NCI-H2107 (cell line): ENCODE data around the gene CXCR3.
"Not testable (repeated sequence)": the region's sequence is repeated elsewhere in the genome, so short reads cannot be mapped to it uniquely, and the experiment has no call there.

Source experiments
- DNase-seq: peaks from one replicate; lab custom pipeline; 2025; lab: John Stamatoyannopoulos, UW

The CXCR3 gene

DNA sequence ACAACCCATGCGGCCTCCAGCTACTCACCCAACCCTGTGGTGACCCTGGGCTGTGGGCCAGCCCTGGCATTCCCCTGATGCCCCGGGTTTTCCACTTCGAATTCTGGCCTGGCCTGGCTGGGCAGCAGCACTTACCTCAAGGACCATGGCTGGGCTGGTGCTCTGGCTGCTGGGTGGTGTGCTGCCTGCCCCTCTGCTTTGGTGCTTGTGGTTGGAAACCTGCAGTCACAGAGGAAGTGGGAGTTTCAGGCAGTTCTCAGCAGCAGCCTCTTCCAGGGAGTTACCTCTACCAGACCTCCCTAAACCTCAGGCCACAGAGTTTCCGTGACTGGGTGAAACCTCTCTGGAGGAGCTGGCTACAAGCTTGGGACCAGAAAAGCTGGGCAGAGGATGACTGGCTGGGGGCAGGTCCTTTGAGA, at the start of gene CXCR3:
TSS of gene CXCR3 (minus strand) at position 209 of the 419 bp plus-strand sequence. CDS start at position 147, 62 bp downstream.
- no peak for DNase-seq

DNA sequence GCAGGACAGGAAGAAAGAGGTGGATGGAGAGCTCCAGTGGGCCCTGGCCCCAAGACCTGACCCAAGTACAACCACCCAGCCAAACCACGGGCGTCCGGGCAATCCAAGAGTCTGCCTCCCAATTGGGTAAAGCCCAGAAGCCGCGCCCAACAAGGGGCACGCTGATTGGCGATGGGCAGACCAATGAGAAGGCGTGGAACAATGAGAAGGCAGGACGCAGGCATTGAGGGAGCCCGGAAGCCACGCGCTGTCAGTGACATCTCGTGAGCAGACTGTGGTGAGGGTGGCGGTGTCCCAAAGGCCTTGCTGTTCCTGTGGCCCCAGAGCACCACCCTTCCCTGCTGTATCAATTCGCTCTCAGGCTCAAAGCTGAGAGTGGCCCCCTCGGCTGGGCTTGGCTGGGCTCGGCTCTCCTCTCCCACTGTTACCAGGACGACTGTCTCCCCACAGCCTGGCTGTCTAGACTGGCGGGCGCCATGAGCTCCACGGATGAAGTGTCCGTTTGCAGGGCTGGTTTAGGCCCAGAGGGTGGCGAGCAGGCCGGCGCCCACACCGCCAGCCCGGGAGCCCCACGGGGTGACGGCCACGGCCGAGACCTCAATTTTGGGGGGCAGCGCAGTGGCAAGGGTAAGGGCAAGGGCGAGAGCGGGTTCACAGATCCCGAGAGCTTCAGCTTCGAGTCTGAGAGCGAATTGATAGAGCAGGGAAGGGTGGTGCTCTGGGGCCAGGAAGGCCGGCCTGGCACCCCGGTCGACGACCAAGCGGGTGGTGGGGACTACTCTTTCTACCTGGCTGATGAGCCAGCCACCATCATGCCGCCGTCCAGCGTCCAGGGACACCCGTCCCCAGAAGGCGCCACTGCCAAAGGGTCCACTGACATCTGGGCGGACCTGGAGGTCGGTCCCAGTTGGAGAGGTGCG, 49.3 kb upstream of the CXCR3 start, which contains the start of gene LOC101059915:
TSS of gene LOC101059915 (plus strand) at position 219 of the 920 bp plus-strand sequence.
- no peak for DNase-seq

DNA sequence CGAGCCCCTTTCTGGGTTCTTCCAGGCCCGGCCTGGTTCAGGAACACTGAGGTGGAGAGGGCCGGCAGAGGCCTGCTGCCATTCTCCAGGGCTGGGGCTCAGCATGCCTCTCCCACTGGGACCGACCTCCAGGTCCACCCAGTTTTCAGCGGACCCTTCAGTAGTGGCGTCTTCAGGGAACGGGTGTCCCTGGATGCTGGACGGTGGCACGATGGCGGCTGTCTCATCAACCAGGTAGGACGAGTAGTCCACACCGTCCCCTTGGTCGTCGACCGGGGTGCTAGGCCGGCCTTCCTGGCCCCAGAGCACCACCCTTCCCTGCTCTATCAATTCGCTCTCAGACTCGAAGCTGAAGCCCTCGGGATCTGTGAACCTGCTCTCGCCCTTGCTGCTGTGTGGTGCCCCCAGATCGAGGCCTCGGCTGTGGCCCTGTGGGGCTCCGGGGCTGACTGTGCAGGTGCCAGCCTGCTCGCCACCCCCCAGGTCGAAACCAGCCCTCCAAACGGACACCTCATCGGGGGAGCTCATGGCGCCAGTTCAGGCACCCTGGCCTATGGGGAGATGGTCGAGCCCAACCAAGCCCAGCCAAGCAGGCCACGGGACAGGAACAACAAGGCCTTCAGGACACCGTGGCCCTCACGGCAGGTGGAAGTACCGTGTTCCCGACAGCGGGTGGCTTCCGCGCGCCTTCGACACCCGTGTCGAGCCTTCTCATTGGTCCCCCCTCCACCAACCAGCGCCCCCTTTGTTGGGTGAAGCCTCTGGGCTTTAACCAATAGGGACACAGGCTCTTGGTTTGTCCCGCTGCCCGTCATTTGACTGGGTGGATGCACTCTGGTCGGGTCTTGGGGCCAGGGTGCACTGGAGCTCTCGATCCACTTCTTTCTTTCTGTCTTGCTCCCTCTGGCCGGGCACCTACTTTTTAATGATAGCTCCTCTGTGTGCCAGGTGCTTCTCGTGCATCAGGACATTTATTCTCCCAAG, 48.2 kb upstream of the CXCR3 start:
- DNase-seq = no peak

DNA sequence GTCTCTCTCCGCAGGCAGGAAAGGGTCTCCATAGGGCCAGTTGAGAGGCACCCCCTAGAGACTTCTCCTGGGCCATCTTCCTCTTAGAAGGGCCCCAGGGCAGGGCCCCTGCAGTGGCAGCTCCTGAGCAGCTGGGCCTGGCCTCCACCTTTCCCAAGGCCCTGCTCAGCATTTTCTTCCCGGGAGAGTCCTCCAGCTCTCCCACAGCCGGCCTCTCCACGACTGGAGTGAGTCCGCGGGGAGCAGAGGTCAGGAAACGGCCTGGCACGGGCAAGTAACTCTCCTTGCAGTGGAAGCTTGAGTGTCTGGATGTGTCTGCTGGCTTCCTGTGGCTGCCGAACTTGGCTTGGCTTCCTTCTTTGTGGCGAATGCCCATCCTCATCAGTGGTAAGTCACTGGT, 47.4 kb upstream of the CXCR3 start:
- DNase-seq = no peak

DNA sequence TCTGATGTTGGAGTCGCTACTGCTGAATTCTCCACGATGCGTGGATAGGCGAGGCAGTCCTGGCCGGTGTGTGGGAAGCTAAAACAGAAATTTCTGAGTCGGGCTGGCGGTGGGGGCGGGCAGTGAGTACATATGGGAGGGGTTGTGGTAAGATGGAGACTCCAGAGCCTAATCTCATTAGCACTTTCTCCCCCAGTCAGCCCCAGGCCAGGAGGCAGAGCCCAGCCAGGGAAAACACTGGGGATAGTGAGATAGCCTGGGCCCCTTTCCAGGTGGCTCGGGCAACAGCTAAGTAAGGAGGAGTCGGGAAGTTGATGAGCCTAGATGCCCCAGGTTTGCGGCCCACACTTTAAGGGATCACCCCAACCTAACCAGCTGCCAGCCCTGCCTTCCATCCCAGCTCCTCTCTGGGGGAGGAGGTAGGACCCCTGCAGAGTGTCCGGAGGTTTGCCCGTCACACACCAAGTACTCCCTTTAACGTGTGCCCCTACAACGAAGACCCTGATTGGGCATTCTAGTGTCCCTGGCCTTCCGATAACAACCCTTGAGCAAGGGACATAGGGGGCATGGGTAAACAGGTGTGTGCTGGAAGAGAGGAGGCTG, 46.7 kb upstream of the CXCR3 start:
- no peak for DNase-seq

DNA sequence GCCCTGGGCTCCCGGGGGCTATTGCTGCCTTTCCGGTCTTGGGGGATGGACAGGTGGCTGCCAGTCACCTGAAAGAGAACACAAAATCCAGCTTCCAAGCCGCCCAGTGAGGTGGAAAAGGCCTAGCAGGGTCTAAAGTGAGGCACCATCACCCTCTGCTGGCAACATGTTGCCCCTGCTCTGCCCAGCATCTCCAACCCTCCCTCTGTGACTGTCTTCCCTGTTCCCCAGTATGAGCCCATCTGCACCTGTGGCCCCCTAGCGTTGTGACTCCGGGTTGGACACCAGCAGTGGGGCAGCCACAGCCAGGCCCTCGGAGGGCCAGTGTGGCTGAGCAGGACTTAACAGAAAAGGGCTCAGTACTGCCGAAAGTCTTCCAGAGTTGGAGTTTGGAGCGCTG, 45.9 kb upstream of the CXCR3 start:
- not testable (repeated sequence) for DNase-seq

DNA sequence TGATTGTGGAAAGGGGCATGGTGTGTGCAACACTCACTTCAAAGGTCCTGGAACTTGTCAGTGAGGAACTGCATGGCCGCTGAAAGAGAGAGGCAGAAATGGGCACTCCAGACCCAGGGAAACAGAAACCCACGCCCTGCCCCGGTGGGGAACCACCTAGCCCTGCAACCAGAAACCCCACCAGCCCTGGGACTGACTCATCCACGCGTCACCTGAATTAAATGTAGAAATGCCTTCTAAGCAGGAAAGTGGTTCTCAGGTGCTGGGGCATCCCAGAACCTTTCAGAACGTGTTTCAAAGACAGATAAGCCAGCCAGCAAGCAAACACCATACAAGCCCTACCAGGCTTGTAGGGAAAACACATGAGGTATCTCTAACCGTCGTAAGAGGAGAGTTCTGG, 44.9 kb upstream of the CXCR3 start:
- DNase-seq = not testable (repeated sequence)

DNA sequence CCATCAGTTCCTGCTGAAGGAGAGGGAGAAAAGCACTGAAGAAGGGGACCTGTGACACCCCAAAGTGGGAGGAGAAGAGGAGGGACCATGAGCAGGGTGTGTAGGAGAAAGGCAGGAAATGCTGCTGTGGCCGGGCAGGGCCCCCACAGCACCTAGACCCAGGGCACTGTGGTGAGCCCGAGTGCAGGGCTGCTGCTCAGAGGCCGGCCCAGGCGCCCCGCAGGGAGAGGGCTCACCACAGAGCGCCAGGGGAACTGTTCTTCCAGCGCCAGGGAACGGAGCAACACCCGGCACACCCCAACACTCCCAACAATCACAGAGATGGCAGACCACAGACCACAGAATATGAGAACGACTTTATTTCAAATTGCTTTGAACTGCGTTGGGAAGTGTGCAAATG, 44.3 kb upstream of the CXCR3 start:
- not testable (repeated sequence) for DNase-seq

DNA sequence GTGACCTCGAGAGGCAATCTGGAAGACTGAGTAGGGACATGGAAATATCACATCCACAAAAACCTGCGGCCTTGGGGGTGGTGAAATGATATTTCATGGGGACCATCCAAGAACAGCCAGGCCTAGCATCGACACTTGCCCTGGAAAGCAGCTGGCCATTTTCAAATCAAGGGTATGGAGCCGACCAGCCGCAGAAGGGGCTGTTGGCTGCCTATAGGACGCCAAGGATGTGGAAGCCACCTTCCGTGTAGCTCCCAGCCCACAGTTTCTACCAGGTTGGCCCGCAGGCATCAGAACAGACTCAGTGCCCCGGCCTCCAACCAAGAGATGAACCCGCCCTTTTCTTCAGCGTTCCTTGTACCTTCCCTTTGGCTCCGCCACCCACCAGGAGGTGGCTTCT, 43.6 kb upstream of the CXCR3 start:
- no peak for DNase-seq

DNA sequence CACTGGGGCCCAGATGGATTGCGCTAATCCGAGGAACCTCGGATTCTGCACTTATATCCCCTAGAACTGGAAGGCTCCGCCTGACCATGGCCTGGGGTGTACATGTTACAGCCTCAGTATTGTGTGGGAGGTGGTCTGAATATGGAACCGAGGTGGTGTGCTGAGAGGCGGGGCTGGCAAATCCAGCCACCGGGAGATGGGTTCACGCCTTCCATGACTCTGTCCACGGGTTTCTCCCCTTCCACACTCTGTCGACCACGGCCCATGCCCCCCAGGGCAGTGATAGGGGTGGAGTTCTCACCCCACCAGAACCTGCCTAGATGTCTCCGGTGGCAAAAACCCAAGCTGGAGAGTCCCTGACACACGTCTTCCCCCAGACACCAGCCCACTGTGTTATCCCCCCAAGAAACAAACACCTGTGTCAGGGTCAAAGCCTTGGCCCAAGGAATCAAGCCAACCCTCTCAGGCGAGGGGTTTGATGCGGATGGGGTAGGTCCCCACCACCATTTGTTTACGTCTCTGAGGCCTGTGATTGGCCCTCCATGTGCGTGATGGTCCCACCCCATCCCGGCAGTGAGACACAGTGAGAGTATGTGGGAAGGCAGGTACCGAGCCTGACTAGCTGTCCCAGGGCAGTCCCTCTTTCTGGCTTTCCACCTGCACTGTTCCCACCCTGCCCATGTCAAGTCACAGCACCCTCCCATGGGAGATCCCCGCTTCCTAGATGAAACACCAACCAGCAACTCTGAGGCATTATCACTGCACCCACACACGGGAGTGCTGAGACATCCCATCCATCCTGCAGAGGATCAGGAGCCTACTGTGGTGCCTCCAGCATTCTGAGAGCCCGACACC, 42.5 kb upstream of the CXCR3 start:
- DNase-seq = no peak

DNA sequence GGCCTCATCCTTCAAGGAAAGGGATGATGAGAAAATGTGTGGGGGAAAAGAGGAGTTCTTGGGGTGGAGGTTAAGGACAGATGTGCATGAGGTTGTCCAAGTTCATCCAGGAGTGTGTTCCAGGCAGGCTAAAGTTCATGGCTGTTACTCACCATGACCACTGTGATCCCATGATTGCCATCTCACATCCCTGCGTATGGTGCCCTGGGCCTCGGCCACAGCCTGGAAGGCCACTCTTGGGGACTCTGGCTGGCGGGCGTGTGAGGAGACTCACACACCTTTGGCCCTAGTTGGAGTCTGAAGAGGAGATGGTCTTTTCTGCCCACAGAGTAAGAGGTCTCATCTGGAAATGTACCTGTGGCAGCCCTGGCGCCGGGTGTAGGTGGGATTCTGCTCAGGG, 41.6 kb upstream of the CXCR3 start:
- no peak for DNase-seq

DNA sequence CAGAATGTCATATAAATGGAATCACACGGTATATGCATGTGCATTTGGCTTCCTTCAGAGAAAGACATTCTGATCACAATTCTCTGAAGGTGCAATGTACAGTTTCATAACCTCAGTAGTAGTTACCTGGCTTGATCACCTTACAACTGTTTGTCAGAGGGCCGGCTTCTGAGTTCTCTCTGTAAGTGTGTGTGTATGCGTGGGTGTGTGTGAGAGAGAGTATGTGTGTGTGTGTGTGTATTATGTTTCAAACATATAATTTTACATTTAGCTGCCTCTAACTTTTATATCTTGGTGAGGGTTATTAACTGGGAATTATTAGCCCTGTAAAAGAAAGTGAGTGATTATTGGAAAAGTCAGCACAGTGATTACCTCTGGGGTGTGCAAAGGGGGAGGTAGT, 41.0 kb upstream of the CXCR3 start:
- DNase-seq = no peak

DNA sequence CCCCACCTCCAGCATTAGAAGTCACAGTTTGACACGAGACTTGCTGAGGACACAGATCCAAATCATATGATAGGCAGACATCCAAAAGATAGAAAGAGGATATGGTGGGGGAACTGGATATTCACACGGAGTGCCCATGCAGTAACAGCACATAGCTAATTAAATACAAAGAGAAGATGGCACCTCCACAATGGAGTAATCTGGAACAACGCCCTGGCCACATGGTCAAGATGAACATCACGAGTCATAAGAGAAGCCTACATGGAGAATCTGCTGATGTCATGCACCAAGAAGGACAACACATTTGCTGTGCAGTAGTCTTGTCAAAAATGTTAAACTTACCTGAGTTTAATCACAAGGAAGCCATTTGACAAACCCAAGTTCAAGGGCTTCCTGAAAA, 39.0 kb upstream of the CXCR3 start:
- DNase-seq = no peak

DNA sequence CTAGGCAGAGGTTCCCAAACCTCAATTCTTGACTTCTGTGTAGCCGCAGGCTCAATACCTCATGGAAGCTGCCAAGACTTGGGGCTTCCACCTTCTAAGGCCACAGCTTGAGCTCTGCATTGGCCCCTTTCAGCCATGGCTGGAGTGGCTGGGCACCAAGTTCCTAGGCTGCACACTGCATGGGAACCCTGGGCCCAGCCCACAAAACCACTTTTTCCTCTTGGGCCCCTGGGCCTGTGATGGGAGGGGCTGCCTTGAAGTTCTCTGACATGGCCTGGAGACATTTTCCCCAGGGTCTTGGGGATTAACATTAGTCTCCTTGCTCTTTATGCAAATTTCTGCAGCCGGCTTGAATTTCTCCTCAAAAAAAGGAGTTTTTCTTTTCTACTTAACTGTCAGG, 35.0 kb upstream of the CXCR3 start:
- DNase-seq = no peak

DNA sequence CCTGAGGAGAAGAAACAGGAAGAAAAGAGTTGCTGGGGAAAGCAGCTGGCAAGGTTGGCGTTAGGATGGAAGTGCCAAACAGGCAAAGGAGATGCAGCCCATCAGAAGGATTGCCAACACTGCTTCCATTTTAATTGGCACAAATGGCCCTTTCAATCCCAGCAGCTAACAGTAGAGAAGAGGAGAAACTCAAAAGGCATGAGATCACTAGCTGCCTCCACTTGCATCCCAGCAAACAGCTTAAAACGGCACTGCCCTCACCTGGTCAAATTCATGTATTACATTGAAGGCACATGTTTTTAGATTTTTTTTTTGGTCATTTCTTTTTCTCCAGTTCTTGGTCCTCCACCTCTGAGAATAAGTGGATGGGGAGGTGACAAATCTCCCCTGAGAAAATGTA, 34.1 kb upstream of the CXCR3 start:
- peak; percentile 25 for DNase-seq

DNA sequence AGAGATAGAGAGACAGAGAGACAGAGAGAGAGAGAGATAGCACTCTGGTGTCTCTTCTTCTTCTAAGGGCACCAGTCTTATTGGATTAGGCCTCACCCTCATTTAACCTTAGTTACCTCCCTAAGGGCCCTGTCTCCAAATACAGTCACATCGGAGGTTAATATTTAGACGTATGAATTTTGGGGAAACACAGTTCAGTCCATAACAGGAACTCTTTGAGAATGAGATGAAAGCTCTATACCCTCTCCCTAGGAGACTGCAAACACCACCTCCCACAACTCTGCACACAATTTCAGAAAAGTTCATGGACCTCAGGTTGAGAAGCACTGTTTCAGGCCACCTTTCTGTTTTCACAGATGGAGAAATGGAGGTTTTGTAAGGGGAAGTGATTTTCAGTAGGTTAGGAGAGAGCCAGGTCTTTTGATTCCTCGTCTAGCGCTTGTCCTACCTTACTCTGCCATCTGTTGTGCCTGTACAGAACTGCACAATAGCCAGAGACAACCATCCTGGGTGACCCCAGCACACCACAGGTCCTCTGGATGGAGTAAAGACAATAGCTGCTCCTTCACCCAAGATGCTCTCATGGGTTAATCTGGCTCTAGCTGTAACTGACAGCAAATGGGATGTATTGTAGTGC, 32.1 kb upstream of the CXCR3 start:
- no peak for DNase-seq

DNA sequence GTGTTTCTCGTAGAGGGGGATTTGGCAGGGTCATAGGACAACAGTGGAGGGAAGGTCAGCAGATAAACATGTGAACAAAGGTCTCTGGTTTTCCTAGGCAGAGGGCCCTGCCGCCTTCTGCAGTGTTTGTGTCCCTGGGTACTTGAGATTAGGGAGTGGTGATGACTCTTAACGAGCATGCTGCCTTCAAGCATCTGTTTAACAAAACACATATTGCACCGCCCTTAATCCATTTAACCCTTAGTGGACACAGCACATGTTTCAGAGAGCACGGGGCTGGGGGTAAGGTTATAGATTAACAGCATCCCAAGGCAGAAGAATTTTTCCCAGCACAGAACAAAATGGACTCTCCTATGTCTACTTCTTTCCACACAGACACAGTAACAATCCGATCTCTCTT, 26.1 kb upstream of the CXCR3 start:
- not testable (repeated sequence) for DNase-seq

DNA sequence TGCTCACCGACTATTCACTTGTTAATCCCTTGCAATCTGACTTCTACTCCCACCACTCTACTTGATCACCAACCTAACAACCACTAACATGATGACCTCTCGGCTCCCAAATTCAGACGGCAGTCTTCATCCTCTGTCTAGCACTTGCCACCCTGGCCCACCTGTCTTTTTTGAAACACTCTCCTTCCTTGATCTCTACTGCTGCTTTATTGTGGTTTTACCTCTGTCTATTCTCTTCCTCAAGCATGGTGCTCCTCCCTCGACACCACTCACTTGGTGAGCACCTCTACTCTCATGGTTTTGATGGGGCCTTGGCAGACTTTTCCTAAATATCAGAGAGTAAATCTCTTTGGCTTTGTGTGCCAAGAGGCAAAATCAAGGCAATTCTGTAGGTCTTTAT, 21.7 kb upstream of the CXCR3 start:
- no peak for DNase-seq

DNA sequence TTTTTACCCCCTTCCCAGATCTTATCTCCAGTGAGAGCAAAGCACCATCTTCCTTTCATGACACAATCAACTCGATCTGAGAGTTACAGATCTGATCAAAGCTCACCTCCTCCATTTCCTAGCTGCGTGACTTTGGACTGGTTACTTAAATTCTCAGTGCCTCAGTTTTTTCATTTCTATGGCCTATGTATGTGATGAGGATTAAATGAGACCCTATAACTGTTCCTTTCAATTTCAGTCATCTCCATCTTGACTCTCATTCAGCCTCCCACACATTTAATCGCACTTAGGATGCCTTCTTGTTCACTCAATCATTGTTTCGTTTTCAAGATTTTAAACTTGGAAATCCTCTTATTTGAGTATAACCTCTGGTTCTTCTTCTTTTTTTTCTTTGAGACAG, 20.1 kb upstream of the CXCR3 start:
- no peak for DNase-seq

DNA sequence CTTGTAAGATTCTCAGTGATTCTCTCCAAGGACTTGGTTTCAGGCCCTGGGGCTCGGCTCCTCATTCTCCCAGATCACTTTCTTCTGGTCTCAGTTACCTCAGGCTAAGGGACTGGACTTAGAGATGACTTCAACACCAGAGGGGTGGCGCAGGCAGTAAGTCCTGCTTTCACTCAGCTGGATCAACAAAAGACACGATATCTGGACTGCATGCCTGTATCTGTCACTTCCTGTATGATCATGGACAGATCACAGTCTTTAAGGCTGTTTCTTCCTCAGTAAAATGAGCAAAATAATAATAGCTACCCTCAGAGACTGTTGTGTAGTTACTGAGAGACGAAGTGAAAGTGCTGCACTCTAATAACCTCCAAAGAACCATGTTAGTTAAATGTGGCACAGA, 19.5 kb upstream of the CXCR3 start:
- DNase-seq = no peak

DNA sequence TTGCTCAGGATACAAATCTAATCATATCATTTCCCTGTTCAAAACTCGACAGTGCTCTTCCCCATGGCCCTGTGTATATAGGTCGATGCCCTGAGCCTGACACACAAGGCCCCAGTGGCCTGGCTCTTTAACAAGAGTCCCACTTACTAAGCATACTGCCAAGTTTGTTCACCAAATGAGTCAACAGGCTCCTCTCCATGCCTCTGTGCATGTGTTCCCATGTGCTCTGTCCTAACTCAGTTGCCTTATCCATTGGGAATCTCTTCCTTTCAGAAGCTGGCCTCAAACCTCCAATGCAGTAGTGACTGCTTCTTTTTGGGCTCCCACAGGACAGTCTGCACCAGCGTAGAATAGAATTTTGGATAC, 18.9 kb upstream of the CXCR3 start:
- DNase-seq = no peak
